ENCODE measurements around the gene GPR148. TPM values are rescaled to one million over a fixed set of nuclear protein-coding genes. Genes with fewer than 3 reads are reported as not detected.

The GPR148 gene
- total RNA-seq, 1 experiment from 2014 or later: not detected

DNA sequence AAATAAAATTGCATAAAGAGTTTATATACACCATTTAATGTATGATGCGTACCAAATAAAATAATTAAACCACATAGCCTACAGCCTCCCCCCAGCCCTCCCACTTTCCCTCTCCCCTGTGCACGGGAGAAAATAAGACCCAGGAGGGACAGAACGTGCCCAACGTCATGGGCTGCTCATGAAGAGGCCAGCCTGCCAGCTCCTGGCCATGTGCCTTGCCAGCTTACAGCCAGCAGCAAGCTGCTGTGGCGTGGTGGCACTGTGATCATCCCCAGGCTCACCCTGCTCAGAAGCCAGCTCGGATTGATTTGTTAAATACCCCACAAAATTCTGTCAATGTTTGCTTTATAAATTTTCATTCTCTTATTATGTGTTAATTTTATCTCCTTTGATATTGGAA, 7.6 kb downstream of the GPR148 start:
- H3K27me3 Mint-ChIP-seq (ENCODE audit: insufficient read depth, unreplicated experiment): no peaks in the 10 kb centered on the region
- intact Hi-C loops (cut with micrococcal nuclease; ENCODE audit: unreplicated experiment): no loop called here
- no peak for TF ChIP-seq CTCF (IDR thresholded peaks at IDR 0.05; ENCODE audit: insufficient read depth in 1 of 2, low read depth in 1 of 2, low read length in 1 of 2, severe bottlenecking in 1 of 2, unreplicated experiment in 1 of 2)
- peaks cover 13% of the 10 kb centered on the region for H3K4me1 Mint-ChIP-seq (ENCODE audit: low read depth, unreplicated experiment)
- Histone ChIP-seq H3K4me1 (no peaks in the 10 kb centered on the region), H3K27me3 (replicated peaks; ENCODE audit: control insufficient read depth, insufficient read depth, low read length) (no peaks in the 10 kb centered on the region), H3K4me3 (ENCODE audit: low read depth, low read length) (no peak overlapping the region), H3K36me3 (ENCODE audit: control insufficient read depth, insufficient read depth, low read length) (no peaks in the 10 kb centered on the region), H3K9me3 (no peaks in the 10 kb centered on the region)
- CTCF ChIA-PET: no interaction called here
- DNase-seq: no peak
- no TSS peak for BruUV-seq (replicated peaks)
- POLR2A ChIA-PET: no interaction called here
- no peak overlapping the region for H3K4me3 Mint-ChIP-seq (ENCODE audit: unreplicated experiment)
- no peaks in the 10 kb centered on the region for H3K9me3 Mint-ChIP-seq (ENCODE audit: unreplicated experiment)
- H3K27ac Mint-ChIP-seq (ENCODE audit: unreplicated experiment): no peak overlapping the region
- H3K36me3 Mint-ChIP-seq (ENCODE audit: insufficient read depth, unreplicated experiment): no peaks in the 10 kb centered on the region

DNA sequence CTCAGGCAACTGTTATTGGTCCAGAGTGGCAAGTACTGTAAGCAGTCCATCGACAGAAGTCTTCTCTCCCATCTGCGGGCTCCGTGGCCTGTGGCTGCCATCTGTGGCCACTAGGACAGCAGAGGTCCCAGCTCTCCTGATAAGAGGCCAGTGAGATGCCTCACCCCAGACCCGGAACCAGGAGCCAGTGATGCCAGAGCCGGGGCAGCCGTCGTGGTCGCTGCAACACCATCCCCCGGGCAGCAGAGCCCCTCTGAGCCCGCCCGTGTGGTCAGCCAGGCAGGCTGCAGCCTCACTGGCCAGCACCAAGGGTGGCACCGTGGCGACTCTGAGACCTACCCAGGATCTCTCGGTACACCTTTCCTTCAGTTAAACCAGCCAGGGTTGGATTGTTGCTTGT, 8.7 kb downstream of the GPR148 start:
- no peak overlapping the region for H3K27ac Mint-ChIP-seq (ENCODE audit: unreplicated experiment)
- no peak for TF ChIP-seq CTCF (IDR thresholded peaks at IDR 0.05; ENCODE audit: insufficient read depth in 1 of 2, low read depth in 1 of 2, low read length in 1 of 2, severe bottlenecking in 1 of 2, unreplicated experiment in 1 of 2)
- CTCF ChIA-PET: no interaction called here
- H3K4me3 Mint-ChIP-seq (ENCODE audit: unreplicated experiment): no peak overlapping the region
- H3K27me3 Mint-ChIP-seq (ENCODE audit: insufficient read depth, unreplicated experiment): no peaks in the 10 kb centered on the region
- H3K4me1 ChIP-seq: no peaks in the 10 kb centered on the region
- H3K4me3 ChIP-seq (ENCODE audit: low read depth, low read length): no peak overlapping the region
- no peaks in the 10 kb centered on the region for H3K36me3 Mint-ChIP-seq (ENCODE audit: insufficient read depth, unreplicated experiment)
- H3K27me3 ChIP-seq (replicated peaks; ENCODE audit: control insufficient read depth, insufficient read depth, low read length): no peaks in the 10 kb centered on the region
- no TSS peak for BruUV-seq (replicated peaks)
- peaks cover 13% of the 10 kb centered on the region for H3K4me1 Mint-ChIP-seq (ENCODE audit: low read depth, unreplicated experiment)
- POLR2A ChIA-PET: no interaction called here
- H3K36me3 ChIP-seq (ENCODE audit: control insufficient read depth, insufficient read depth, low read length): no peaks in the 10 kb centered on the region
- intact Hi-C loops (cut with micrococcal nuclease; ENCODE audit: unreplicated experiment): no loop called here
- no peak for DNase-seq
- no peaks in the 10 kb centered on the region for H3K9me3 ChIP-seq
- H3K9me3 Mint-ChIP-seq (ENCODE audit: unreplicated experiment): no peaks in the 10 kb centered on the region

DNA sequence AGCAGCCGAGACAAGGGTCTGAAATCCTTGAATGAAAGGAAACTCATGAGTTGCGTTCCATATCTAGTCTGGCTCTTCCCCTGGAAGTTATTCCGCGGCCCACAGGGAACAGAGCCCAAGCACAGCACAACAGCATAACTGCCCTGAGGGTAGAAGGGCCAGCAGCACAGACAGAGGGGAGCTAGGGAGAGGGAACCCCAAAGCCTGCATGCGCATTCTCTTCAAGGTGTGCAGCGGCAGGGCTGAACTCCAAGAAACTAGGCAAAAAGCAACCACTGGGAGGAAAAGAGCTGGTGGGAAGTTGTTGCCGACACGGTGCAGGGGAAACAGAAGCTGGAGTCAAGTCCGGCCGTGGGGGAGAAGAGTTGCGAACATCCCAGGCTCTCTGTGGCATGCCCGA, 11.8 kb downstream of the GPR148 start:
- H3K27me3 ChIP-seq (replicated peaks; ENCODE audit: control insufficient read depth, insufficient read depth, low read length): no peaks in the 10 kb centered on the region
- no TSS peak for BruUV-seq (replicated peaks)
- no peak overlapping the region for H3K4me3 Mint-ChIP-seq (ENCODE audit: unreplicated experiment)

More for the DNA sequence above, 11.8 kb downstream of the GPR148 start:
- TF ChIP-seq CTCF (IDR thresholded peaks at IDR 0.05; ENCODE audit: insufficient read depth in 1 of 2, low read depth in 1 of 2, low read length in 1 of 2, severe bottlenecking in 1 of 2, unreplicated experiment in 1 of 2): no peak
- peaks cover 7% of the 10 kb centered on the region for H3K36me3 Mint-ChIP-seq (ENCODE audit: insufficient read depth, unreplicated experiment)
- ChIA-PET POLR2A (no interaction called here), CTCF (interaction anchor here (0.9 kb wide), 1 partner anchor 12 kb away, joined by 3 read pairs; the partner anchor contains the start of gene GPR148)
- no peaks in the 10 kb centered on the region for H3K9me3 Mint-ChIP-seq (ENCODE audit: unreplicated experiment)
- H3K27ac Mint-ChIP-seq (ENCODE audit: unreplicated experiment): no peak overlapping the region
- no peaks in the 10 kb centered on the region for H3K9me3 ChIP-seq
- H3K27me3 Mint-ChIP-seq (ENCODE audit: insufficient read depth, unreplicated experiment): no peaks in the 10 kb centered on the region
- H3K4me1 Mint-ChIP-seq (ENCODE audit: low read depth, unreplicated experiment): peaks cover 25% of the 10 kb centered on the region
- no peak overlapping the region for H3K4me3 ChIP-seq (ENCODE audit: low read depth, low read length)
- intact Hi-C loops (cut with micrococcal nuclease; ENCODE audit: unreplicated experiment): no loop called here
- DNase-seq: no peak
- H3K36me3 ChIP-seq (ENCODE audit: control insufficient read depth, insufficient read depth, low read length): no peaks in the 10 kb centered on the region
- peaks cover 26% of the 10 kb centered on the region for H3K4me1 ChIP-seq
